Smooth muscle cell (in vitro differentiated cells): Measurements from ENCODE around the gene MRS2. TPM values are rescaled to one million over a fixed set of nuclear protein-coding genes. Genes with fewer than 3 reads are reported as not detected.
"Not testable (repeated sequence)": the region's sequence is repeated elsewhere in the genome, so short reads cannot be mapped to it uniquely, and the experiment has no call there.

ENCODE experiments used
- DNase-seq: peaks from one replicate; lab custom pipeline; 2025; ENCODE audit not compliant: unreplicated experiment; lab: John Stamatoyannopoulos, UW
- H2AFZ ChIP-seq: fragments of 200-600 bp; sonication (generic); 2 replicates; pipeline ENCODE4 v1.6.0; 2016; ENCODE audit warnings: antibody characterized with exemption, low read depth, mild to moderate bottlenecking
- H3F3A ChIP-seq: fragments of 200-600 bp; sonication (generic); 2 replicates; pipeline ENCODE4 v1.6.0; 2017; ENCODE audit warnings: antibody characterized with exemption, low read depth
- H3K27ac ChIP-seq: fragments of 200-600 bp; sonication (generic); 2 replicates; pipeline ENCODE4 v1.5.1; 2016; ENCODE audit warnings: low read depth, mild to moderate bottlenecking
- H3K27me3 ChIP-seq: fragments of 200-600 bp; sonication (generic); 2 replicates; pipeline ENCODE4 v1.6.1; 2016; ENCODE audit warnings: low read depth, mild to moderate bottlenecking
- H3K36me3 ChIP-seq: fragments of 200-600 bp; sonication (generic); 2 replicates; pipeline ENCODE4 v1.5.1; 2016; ENCODE audit warnings: low read depth
- H3K4me1 ChIP-seq: fragments of 200-600 bp; sonication (generic); 2 replicates; pipeline ENCODE4 v1.5.1; 2016; ENCODE audit warnings: low read depth
- H3K4me2 ChIP-seq: fragments of 200-600 bp; sonication (generic); 2 replicates; pipeline ENCODE4 v1.6.0; 2016; ENCODE audit warnings: mild to moderate bottlenecking
- H3K4me3 ChIP-seq: fragments of 200-600 bp; sonication (generic); 2 replicates; pipeline ENCODE4 v1.5.1; 2016; ENCODE audit warnings: mild to moderate bottlenecking
- H3K79me2 ChIP-seq: fragments of 200-600 bp; sonication (generic); 2 replicates; pipeline ENCODE4 v1.6.0; 2016; ENCODE audit warnings: low read depth, mild to moderate bottlenecking
- H3K9ac ChIP-seq: fragments of 200-600 bp; sonication (generic); 2 replicates; pipeline ENCODE4 v1.6.0; 2016; ENCODE audit warnings: low read depth
- H3K9me3 ChIP-seq: fragments of 200-600 bp; sonication (generic); replicated peaks from 2 replicates; pipeline ENCODE4 v1.5.1; 2016; ENCODE audit warnings: low read depth
- H4K20me1 ChIP-seq: fragments of 200-600 bp; sonication (generic); 2 replicates; pipeline ENCODE4 v1.6.0; 2016; ENCODE audit warnings: low read depth
- CTCF ChIP-seq: fragments of 200-600 bp; sonication (generic); IDR thresholded peaks from 2 replicates; pipeline ENCODE4 v1.5.1; 2017; ENCODE audit warnings: borderline replicate concordance, mild to moderate bottlenecking, antibody characterized with exemption; ENCODE audit not compliant: insufficient read depth, poor library complexity, severe bottlenecking
- WGBS: methylation state at CpG from one replicate; pipeline ENCODE4 v1.1.7; 2016; ENCODE audit warnings: low lambda C conversion rate; 5-methylcytosine and 5-hydroxymethylcytosine counted together
- polyA plus RNA-seq: library from polyadenylated mRNA; unstranded; fragments of >200 nt; fragmentation: Nextera tagmentation; extraction: Ambion mirVana; gene quantifications from 2 replicates; pipeline ENCODE4 v1.2.1, GENCODE V29; 2016
- total RNA-seq: library from RNA; depleted of rRNA; stranded (reverse); fragments of >200 nt; gene quantifications from 2 replicates; pipeline ENCODE4 v1.2.3, GENCODE V29; 2014

The MRS2 gene
- total and polyA plus RNA-seq, 2 experiments from 2014 or later = 19.7 to 38.6 TPM

GRCh38 chr6:24412294-24412693, 9.6 kb downstream of the MRS2 start:
- H3K36me3 ChIP-seq = peaks cover 30% of the 10 kb centered on the region
- 95% methylated on average over 4 of the region's 4 CpGs for WGBS
- H3K79me2 ChIP-seq = no peaks in the 10 kb centered on the region
- no peak overlapping the region for H3K4me3 ChIP-seq
- H3K27ac ChIP-seq = no peak overlapping the region
- H3K9ac ChIP-seq = no peak overlapping the region
- no peak for DNase-seq
- no peaks in the 10 kb centered on the region for H3F3A ChIP-seq
- H3K4me1 ChIP-seq = no peaks in the 10 kb centered on the region
- TF ChIP-seq CTCF = no peak
- H2AFZ ChIP-seq = no peak overlapping the region
- H3K4me2 ChIP-seq = no peak overlapping the region
- no peaks in the 10 kb centered on the region for H3K9me3 ChIP-seq
- H3K27me3 ChIP-seq = no peaks in the 10 kb centered on the region
- H4K20me1 ChIP-seq = peaks cover 28% of the 10 kb centered on the region

- not testable (repeated sequence) for H3K4me2 ChIP-seq, H3F3A ChIP-seq, H3K9me3 ChIP-seq, H3K4me3 ChIP-seq, H3K27ac ChIP-seq, H3K4me1 ChIP-seq, H4K20me1 ChIP-seq, H3K27me3 ChIP-seq, H2AFZ ChIP-seq, H3K79me2 ChIP-seq, H3K9ac ChIP-seq, DNase-seq
- peaks cover 15% of the 10 kb centered on the region for H3K36me3 ChIP-seq
- 98% methylated on average over 15 of the region's 15 CpGs for WGBS
These were observed 11.8 kb downstream of the MRS2 start for GRCh38 chr6:24414531-24414930.

- no peaks in the 10 kb centered on the region for H3F3A ChIP-seq
- no peak for DNase-seq
- no peak overlapping the region for H3K9ac ChIP-seq
- no peak overlapping the region for H3K4me2 ChIP-seq
- H3K4me1 ChIP-seq = no peaks in the 10 kb centered on the region
- H3K36me3 ChIP-seq = peaks cover 20% of the 10 kb centered on the region
- H2AFZ ChIP-seq = no peak overlapping the region
- no peak for TF ChIP-seq CTCF
- no peaks in the 10 kb centered on the region for H3K79me2 ChIP-seq
- H4K20me1 ChIP-seq = peaks cover 3% of the 10 kb centered on the region
- no peaks in the 10 kb centered on the region for H3K27me3 ChIP-seq
- H3K27ac ChIP-seq = no peak overlapping the region
- 97% methylated on average over 4 of the region's 4 CpGs for WGBS
- H3K4me3 ChIP-seq = no peak overlapping the region
- H3K9me3 ChIP-seq = no peaks in the 10 kb centered on the region
These were observed 13.0 kb downstream of the MRS2 start for GRCh38 chr6:24415753-24416152.

GRCh38 chr6:24419526-24419925, 16.8 kb downstream of the MRS2 start:
- Histone ChIP-seq H3K9ac (no peak overlapping the region), H3K27me3 (no peaks in the 10 kb centered on the region), H3F3A (no peaks in the 10 kb centered on the region), H3K27ac (no peak overlapping the region), H3K4me3 (no peak overlapping the region), H3K79me2 (no peaks in the 10 kb centered on the region), H3K9me3 (no peaks in the 10 kb centered on the region), H3K4me1 (no peaks in the 10 kb centered on the region), H4K20me1 (no peaks in the 10 kb centered on the region), H3K4me2 (no peak overlapping the region), H3K36me3 (peaks cover 52% of the 10 kb centered on the region), H2AFZ (no peak overlapping the region)
- no peak for TF ChIP-seq CTCF
- no peak for DNase-seq
